Keratinocyte (primary cell): ENCODE measurements around the gene ATE1. TPM values are rescaled to one million over a fixed set of nuclear protein-coding genes. Genes with fewer than 3 reads are reported as not detected.

Experiments
- DNase-seq: peaks from one replicate; pipeline ENCODE4 v3.0.0-alpha.2; 2011; ENCODE audit warnings: low read depth, missing footprints, low spot score
- FAIRE-seq: peaks from 2 replicates; lab custom pipeline; 2011; peaks lifted over from hg19 to GRCh38; lab: Jason Lieb, UNC
- H2AFZ ChIP-seq: 2 replicates; pipeline ENCODE4 v1.6.0; 2012; ENCODE audit warnings: low read length, control low read depth, inconsistent platforms; ENCODE audit not compliant: control insufficient read depth
- H3K27ac ChIP-seq: 2 replicates; pipeline ENCODE4 v1.5.1; 2011; ENCODE audit warnings: low read length; ENCODE audit not compliant: control insufficient read depth, insufficient read depth
- H3K27me3 ChIP-seq: 3 replicates; pipeline ENCODE4 v1.6.0; 2011; ENCODE audit warnings: low read length; ENCODE audit not compliant: control insufficient read depth, insufficient read depth; ENCODE audit errors: extremely low read depth
- H3K36me3 ChIP-seq, 2 experiments: 2 replicates in 1 of 2; 3 replicates in 1 of 2; pipeline ENCODE4 v1.5.1; 2011; ENCODE audit warnings: low read length in 2 of 2, mild to moderate bottlenecking in 1 of 2; ENCODE audit not compliant: control insufficient read depth in 2 of 2, insufficient read depth in 2 of 2; ENCODE audit errors: extremely low read depth in 1 of 2
- H3K4me1 ChIP-seq: 3 replicates; pipeline ENCODE4 v1.5.1; 2011; ENCODE audit warnings: low read length; ENCODE audit not compliant: control insufficient read depth, insufficient read depth; ENCODE audit errors: extremely low read depth
- H3K4me2 ChIP-seq: 3 replicates; pipeline ENCODE4 v1.6.0; 2011; ENCODE audit warnings: low read depth, low read length; ENCODE audit not compliant: control insufficient read depth, insufficient read depth; ENCODE audit errors: extremely low read depth
- H3K4me3 ChIP-seq, 3 experiments: fragments of 200-600 bp in 1 of 3; sonication (generic) in 1 of 3; 2 replicates in 2 of 3; 3 replicates in 1 of 3; pipeline ENCODE4 v1.5.1; 2011 to 2016; ENCODE audit warnings: low read length in 3 of 3, mild to moderate bottlenecking in 3 of 3, control low read depth in 2 of 3, inconsistent platforms in 1 of 3, low read depth in 1 of 3, mixed read lengths in 1 of 3, mixed run types in 1 of 3, moderate library complexity in 1 of 3; ENCODE audit not compliant: control insufficient read depth in 2 of 3, insufficient read depth in 2 of 3; ENCODE audit errors: extremely low read depth in 1 of 3
- H3K79me2 ChIP-seq: 2 replicates; pipeline ENCODE4 v1.6.0; 2012; ENCODE audit warnings: low read length; ENCODE audit not compliant: control insufficient read depth, insufficient read depth
- H3K9ac ChIP-seq: 3 replicates; pipeline ENCODE4 v1.6.0; 2011; ENCODE audit warnings: low read length; ENCODE audit not compliant: control insufficient read depth, insufficient read depth; ENCODE audit errors: extremely low read depth
- H3K9me1 ChIP-seq: 3 replicates; pipeline ENCODE4 v1.6.0; 2011; ENCODE audit warnings: low read length; ENCODE audit not compliant: control insufficient read depth, insufficient read depth; ENCODE audit errors: extremely low read depth
- H3K9me3 ChIP-seq: 2 replicates; pipeline ENCODE4 v1.5.1; 2012; ENCODE audit warnings: low read depth, low read length; ENCODE audit not compliant: control insufficient read depth
- H4K20me1 ChIP-seq: 3 replicates; pipeline ENCODE4 v1.6.0; 2011; ENCODE audit warnings: low read length; ENCODE audit not compliant: control insufficient read depth, insufficient read depth; ENCODE audit errors: extremely low read depth
- CTCF ChIP-seq, 3 experiments: IDR thresholded peaks in 1 of 3; conservative IDR thresholded peaks in 1 of 3; optimal IDR thresholded peaks in 1 of 3; 2 replicates in 2 of 3; 3 replicates in 1 of 3; pipeline versions ENCODE3 to v1.5.1; 2011; ENCODE audit warnings: low read length in 3 of 3, mild to moderate bottlenecking in 3 of 3, moderate library complexity in 2 of 3, control low read depth in 1 of 3, inconsistent platforms in 1 of 3; ENCODE audit not compliant: insufficient read depth in 2 of 3; ENCODE audit errors: extremely low read depth in 1 of 3
- EZH2 ChIP-seq: IDR thresholded peaks from one replicate; pipeline ENCODE4 v1.6.1; 2012; ENCODE audit warnings: inconsistent platforms, mild to moderate bottlenecking, low read length, moderate library complexity
- dilution Hi-C: fragments of 300-500 bp; cut with MboI; formaldehyde crosslinking; loops from one replicate; pipeline ENCODE4 v1.7.0; 2020; ENCODE audit warnings: low sequenced_read_pairs; ENCODE audit not compliant: extremely low pct_ligation_motif_present
- polyA plus RNA-seq, 5 experiments: library from polyadenylated mRNA; depleted of rRNA in 3 of 5; stranded (reverse) in 3 of 5; stranded (forward) in 1 of 5; unstranded in 1 of 5; fragments of >200 nt; gene quantifications; 1 replicate in 1 of 5; 2 replicates in 3 of 5; 3 replicates in 1 of 5; pipeline versions ENCODE4 v1.2.1 to v1.2.3, GENCODE V29; 2011 to 2012; ENCODE audit warnings: missing spikeins in 2 of 5, low read depth in 1 of 5, low replicate concordance in 1 of 5

Gene ATE1
- polyA plus RNA-seq, 1 donor (not counting 4 experiments of a cell fraction or from before 2014, with no cell fraction given): 14.9 TPM

GRCh38 chr10:121841862-121842261, 86.0 kb downstream of the ATE1 start:
- no peak for FAIRE-seq
- Histone ChIP-seq H3K4me2 (no peak overlapping the region), H3K4me3 (no peak overlapping the region), H3K36me3 (no peaks in the 10 kb centered on the region), H3K9ac (no peak overlapping the region), H2AFZ (no peak overlapping the region), H3K79me2 (no peaks in the 10 kb centered on the region), H3K9me3 (no peaks in the 10 kb centered on the region), H3K9me1 (no peaks in the 10 kb centered on the region), H4K20me1 (no peaks in the 10 kb centered on the region), H3K4me1 (peaks cover 5% of the 10 kb centered on the region), H3K27me3 (no peaks in the 10 kb centered on the region), H3K27ac (no peak overlapping the region)
- dilution Hi-C loops: no loop called here
- DNase-seq: no peak
- TF ChIP-seq EZH2 (no peak), CTCF (optimal IDR thresholded peaks at IDR 0.05 in 1 of 3, IDR thresholded peaks at IDR 0.05 in 1 of 3, conservative IDR thresholded peaks at IDR 0.05 in 1 of 3; ENCODE audit: extremely low read depth in 1 of 3, insufficient read depth in 2 of 3, low read length in 3 of 3) (no peak)

GRCh38 chr10:121838931-121839330, 88.9 kb downstream of the ATE1 start:
- Histone ChIP-seq H3K4me2 (no peak overlapping the region), H3K9ac (no peak overlapping the region), H3K79me2 (no peaks in the 10 kb centered on the region), H3K4me3 (no peak overlapping the region), H3K9me3 (no peaks in the 10 kb centered on the region), H3K9me1 (no peaks in the 10 kb centered on the region), H3K27ac (no peak overlapping the region), H3K27me3 (no peaks in the 10 kb centered on the region), H4K20me1 (no peaks in the 10 kb centered on the region), H3K4me1 (peaks cover 5% of the 10 kb centered on the region), H2AFZ (no peak overlapping the region), H3K36me3 (peaks cover 4% of the 10 kb centered on the region in 2 experiments)
- DNase-seq: no peak
- TF ChIP-seq CTCF (optimal IDR thresholded peaks at IDR 0.05 in 1 of 3, IDR thresholded peaks at IDR 0.05 in 1 of 3, conservative IDR thresholded peaks at IDR 0.05 in 1 of 3; ENCODE audit: extremely low read depth in 1 of 3, insufficient read depth in 2 of 3, low read length in 3 of 3) (no peak), EZH2 (no peak)
- FAIRE-seq: no peak
- dilution Hi-C loops: no loop called here
